Activated CD4-positive, alpha-beta T cell treated with anti-CD3 and anti-CD28 coated beads, Interleukin-2, Interleukin-4, amounts not matched to agents 100 ng/mL and 50 ng/mL, durations not matched to agents 16 hours and 8 hours (primary cell): ENCODE results near the gene CLMN.
A peak's percentile ranks its signal among the peaks of the same experiment; 100 is the strongest.
"Not testable (repeated sequence)": the region's sequence is repeated elsewhere in the genome, so short reads cannot be mapped to it uniquely, and the experiment has no call there.

Experiments
- DNase-seq: peaks from one replicate; pipeline ENCODE4 v3.0.0-alpha.2; 2020; ENCODE audit warnings: low spot score

CLMN gene

DNA sequence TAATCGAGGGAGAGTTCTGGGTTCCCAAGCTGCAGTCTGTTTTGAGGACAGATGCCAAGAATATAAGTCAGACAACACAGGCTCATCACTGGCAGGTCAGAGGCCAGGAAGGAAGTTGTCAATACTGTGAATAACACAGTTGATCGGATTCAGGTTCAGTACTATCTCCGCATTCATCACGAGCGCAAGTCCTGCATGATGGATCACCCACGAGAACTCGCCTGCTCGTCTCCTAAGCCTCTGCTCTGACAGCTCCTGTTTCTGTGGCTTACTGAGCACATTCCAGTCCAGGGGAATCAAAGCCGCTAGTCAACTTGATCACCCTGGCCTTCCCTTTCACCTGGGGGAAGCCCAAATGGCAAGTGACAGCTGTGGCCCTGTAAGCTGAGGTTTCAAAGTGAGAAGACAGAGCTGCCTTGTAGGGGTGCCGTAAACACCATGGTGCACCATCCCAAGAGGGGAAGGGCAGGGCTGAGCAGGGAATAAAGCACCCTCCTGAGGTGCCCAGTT lies 102.3 kb downstream of the CLMN start:
- DNase-seq = no peak

DNA sequence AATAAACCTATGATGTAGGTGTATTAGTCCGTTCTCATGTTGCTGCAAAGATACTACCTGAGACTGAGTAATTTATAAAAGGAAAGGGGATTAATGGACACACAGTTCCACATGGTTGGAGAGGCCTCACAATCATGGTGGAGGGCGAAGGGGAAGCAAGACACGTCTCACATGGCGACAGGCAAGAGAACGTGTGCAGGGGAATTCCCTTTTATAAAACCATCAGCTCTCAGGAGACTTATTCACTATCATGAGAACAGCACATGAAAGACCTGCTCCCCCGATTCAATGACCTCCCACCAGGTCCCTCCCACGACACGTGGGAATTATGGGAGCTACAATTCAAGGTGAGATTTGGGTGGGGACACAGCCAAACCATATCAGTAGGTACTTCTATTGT lies 103.7 kb downstream of the CLMN start:
- no peak for DNase-seq

DNA sequence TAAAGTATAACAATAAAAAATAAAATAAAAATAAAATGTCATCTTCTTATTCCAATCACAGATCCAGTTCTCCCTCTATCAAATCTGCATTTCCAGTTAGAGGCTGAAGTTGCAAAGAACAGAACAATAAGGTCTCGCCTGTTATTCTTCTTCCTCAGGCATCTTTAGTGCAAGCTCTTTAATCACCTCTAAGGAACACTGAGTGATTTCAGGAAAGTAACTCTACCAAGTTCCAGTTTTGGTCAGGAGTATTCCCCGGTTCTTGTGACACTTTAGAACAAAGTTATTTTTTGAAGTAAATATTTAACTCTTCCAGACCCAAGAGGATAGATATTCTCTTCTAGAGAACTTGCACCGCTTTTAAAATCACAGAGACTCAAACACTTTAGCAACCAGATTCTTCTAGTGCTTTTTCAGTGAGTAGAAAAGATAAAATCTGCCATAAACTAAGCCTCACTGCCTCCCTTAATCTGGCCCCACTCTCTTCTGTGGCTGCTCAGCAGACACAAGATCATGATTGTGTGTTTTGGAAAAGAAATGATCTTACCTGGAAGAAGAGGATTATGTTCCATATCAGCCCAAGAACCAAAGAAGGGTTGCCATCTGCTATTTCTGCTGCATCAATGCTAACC lies 104.5 kb downstream of the CLMN start:
- no peak for DNase-seq

DNA sequence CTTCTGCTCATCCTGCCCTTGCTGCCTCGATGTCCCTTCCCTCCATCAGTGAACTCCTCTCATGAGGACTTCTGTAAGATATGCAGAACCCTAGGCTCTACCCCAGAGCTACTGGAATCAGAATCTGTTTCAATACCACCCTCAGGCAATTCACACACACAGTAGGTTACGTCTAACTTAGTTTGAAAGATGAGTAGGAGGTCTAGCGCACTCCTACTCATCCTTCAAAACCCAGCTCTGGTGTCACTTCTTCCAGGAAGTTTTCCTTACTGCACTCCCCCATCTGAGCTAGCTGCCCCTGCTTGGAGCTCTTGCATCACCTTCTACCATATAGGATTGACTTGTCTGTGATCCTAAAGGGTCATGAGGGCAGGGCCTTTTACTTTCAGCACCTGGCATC lies 105.9 kb downstream of the CLMN start:
- no peak for DNase-seq

DNA sequence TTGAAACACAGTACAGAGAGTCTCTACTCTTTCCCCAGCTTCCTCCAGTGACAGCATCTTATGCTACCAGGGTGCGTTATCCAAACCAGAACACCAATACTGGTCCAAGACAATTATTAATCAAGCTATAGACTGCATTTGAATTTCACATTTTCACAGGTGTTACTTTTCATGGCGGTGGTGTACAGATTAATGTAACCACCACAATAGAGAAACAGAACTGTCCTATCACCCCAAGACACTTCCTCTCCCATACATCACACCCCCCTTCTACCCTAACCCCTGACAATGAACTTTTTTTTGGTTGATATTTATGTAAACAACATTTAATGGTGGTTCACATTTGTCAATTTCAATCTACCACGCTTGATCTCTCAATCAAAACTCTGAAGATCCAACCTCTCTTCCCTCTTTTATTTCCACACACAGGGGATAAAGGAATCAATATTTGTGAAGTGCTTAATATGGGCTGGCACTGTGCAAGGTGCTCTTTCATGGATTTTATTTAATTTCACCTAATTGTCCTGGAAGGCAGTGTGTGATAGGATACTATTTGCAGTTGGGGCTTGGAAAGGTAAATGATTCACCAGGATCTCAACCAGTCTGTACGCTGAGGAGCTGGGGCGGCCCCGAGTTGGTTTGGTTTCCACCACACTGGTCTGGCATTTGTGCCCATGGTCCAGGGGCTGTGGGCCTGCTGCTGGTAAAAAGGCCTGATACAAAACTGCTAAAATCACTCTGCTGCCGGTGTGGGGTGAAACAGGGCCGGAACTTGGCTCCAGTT lies 107.8 kb downstream of the CLMN start:
- DNase-seq = no peak

DNA sequence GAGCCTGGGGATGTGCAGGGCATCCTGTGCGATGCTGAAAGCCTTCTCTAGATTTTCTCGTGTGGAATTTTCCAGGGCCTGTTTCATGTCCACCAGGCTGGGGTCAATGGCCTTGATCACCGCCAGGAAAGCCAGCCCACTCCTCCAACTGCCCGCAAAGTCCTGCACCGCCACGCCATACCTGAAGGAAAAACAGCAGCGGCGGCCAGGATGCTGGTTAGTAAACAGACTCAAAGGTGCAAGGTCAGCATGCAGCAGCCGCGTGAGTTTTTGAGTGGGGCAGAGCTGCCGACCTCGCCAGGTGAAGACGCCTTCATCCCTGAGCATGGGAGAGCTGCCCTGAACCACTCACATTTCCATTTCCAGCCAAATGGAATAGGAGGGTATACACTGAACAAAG lies 109.0 kb downstream of the CLMN start:
- DNase-seq = no peak

DNA sequence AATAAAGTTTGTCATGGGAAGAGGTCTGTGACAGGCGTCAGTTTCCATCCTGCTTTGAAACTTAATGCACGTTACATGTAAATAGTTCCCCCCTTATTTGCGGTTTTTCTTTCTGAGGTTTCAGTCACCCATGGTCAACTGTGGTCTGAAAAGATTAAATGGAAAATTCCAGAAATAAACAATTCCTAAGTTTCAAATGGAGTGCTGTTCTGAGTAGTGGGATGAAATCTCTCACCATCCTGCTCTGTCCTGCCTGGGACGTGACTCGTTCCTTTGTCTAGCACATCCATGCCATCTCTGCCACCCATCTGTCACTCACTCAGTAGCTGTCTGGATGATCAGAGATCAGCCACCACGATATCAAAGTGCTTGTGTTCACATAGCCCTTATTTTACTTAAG lies 111.1 kb downstream of the CLMN start:
- no peak for DNase-seq

DNA sequence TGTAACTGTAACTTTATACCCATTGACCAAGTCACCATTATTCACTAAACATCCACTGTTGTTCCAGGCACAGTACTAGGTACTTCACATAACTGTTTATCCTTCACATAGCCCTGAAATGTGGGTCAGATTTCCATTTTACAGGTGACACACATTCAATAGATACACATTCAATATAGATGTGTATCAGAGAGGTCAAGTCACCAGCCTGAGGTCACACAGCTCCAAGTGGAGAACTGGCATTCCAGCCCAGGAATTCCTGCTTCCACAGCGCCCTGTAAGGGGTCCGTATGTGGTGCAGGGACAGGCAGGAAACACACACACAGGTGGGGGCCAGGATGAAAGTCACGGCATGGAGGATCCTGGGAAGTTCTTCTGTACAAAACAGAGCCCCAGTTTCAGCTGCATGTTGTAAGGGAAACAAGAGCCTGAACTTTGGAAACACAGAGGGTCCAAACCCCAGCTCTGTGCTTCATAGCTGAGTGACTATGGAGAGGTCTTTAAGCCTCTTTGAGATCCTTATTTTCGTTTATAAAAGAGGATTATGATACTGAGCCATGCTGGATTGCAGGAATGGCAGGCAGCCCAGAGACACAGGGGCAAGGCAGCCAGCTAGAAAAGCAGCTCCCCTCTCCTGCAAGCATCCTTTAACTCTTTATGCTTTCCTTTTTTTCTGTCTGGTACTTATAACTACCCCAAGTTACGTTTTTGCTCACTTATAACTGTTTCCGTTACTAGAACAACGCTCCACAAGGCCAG lies 112.1 kb downstream of the CLMN start:
- DNase-seq = no peak

DNA sequence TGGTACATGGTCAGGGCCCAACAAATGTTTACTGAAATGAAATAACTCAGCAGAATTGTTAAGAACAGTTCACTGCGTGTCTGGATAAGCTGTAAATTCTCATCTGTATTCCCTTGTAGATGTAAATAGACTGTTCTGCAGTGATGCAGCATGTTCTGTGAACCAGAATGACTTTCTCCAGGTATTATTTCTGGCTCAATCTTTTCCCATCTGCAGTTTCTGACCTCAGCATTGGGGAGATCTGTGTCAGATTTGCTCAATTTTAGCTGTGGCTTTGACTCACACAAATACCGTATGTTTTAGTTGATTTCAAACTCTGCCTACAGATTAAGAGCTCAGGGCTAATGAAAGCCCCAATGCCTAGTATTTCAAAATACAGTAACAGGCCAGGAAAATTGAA lies 113.2 kb downstream of the CLMN start:
- no peak for DNase-seq

DNA sequence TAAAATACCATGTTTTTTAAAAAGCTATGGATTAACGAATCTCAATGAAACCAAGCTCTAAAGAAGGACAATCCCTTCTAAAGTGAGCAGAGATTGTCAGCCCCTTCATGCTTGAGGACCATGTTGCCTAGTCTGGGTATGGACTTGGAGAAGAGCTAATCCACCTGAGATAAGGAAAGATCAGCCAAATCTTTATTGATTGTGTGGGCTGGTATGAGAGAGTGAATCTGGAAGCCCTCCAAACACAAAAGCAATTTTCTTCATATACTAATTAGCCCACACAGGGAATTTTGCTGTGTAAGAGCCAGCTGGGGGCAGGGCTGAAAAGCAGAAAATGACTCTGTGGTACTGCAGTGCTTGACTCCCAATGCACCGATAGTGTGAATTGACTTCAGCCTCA lies 115.0 kb downstream of the CLMN start:
- no peak for DNase-seq

DNA sequence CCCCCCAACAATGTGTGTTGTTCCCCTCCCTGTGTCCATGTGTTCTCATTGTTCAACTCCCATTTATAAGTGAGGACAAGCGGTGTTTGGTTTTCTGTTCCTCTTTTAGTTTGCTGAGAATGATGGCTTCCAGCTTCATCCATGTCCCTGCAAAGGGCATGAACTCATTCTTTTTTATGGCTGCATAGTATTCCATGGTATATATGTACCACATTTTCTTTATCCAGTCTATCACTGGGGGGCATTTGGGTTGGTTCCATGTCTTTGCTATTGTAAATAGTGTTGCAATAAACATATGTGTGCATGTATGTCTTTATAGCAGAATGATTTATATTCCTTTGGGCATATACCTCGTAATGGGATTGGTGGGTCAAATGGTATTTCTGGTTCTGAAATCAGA lies 118.0 kb downstream of the CLMN start:
- not testable (repeated sequence) for DNase-seq

DNA sequence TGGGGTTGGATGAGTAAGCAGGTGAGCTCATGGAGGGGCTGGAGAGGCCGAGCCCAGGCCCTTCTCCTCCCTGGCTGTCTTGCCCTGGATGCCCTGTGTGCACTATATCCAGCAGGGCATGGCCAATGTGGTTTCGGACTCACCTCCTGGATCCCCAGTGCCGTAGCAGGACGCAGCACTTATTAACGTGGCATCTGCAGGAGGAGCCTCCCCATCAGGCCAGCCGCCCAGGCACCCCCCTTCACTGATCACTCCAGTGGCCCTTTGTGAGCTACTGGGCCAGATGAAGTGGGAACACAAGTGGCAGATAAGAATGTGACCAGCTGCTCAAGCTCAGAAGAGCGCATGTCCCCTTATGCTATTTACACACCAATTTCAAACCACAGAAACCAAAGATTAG lies 119.3 kb downstream of the CLMN start:
- DNase-seq = no peak

DNA sequence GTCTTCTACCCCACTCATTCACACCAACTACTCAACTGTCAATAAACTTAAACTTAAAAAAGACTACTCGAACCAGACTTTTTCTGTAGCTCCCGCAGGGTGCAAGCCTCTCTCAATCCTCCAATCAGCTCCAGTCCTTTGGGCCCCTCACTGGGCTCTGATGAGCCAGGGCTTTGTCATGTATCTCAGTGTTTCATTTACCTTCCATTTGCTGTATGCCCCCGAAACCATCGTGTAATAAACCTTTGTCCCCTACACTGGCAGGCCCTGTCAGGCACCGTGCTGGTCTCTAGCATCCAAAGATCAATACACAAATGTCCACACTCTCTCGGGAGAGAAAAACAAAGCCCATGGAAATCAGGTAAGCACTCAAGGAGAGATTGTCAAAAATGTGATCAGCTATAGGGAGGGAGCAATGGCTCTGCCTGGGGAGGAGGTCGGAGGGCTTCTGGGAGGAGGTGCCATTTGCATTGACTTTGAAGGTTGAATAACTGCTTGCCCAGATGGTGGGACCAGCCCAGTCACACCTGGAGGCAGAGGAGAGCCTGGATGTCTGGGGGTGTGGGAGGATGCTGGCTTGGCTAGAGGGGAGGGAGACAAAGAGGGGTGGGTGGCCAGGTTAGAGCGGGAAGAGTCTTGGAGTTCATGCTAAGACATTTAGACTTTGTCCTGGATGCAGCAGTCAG lies 120.3 kb downstream of the CLMN start:
- DNase-seq = no peak

DNA sequence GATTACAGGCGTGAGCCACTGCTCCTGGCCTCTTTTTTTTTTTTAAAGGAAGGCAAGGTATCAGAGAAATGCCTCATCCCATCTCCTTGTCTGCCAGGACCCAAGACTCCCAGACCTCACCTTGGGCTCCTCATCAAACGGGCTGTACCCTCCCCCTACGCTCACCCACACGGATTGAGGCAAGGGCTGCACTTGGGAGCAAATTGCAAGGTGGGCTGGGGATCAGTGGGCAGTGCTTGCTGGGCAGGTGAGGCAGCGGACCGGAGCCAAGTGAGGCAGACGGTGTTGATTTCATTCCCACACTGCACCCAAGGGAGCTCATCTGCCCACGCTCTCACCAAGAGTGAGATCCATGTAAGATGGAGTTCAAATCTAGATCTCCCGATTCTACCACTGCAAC lies 121.4 kb downstream of the CLMN start:
- DNase-seq = no peak

DNA sequence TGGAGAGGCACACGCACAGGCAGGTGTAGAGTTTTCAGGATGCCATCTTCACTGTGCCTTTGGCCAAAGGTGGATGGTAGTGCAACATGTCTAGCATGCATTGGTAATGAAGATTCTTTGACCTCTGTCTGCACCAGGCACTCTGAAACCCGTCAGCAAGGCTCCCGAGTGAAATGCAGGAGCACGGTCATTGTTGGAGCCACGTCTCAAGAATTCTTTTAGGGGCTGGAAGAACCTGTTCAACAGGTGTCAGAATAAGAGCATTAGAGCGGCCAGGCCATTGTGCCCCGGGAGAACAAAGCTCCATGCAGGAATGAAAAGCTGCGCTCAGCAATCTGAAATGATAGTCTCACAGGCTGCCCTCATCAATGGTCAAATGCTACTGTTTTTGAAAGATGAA lies 122.2 kb downstream of the CLMN start:
- DNase-seq = no peak

DNA sequence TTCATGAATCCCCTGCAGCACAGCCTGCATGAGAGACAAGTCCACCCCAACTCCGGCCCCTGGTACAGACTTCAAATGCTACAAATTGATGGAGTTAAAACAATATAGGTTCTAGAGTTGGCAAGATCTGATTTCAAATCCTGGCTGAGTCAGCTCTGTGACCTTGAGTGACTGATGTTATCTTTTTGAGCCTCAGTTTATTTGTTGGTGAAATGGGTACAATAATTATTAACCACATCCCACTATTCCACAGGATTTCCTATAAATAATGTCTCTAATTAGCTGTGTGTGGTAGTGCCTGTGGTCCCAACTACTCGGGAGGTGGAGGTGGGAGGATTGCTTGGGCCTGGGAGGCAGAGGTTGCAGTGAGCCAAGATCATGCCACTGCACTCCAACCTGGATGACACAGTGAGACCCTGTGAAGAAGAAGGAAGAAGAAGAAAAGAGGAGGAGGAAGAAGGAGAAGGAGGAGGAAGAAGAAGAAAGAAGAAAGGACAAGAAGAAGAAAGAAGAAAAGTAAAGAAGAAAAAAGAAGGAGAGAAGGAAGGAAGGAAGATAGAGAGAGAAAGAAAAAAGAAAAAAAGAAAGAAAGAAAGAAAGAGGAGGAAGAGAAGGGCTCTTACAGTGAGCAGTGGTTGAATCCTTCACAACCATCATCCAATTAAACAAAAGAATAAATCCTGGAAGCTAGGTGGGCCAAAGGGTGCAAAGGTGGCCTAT lies 122.7 kb downstream of the CLMN start:
- no peak for DNase-seq

DNA sequence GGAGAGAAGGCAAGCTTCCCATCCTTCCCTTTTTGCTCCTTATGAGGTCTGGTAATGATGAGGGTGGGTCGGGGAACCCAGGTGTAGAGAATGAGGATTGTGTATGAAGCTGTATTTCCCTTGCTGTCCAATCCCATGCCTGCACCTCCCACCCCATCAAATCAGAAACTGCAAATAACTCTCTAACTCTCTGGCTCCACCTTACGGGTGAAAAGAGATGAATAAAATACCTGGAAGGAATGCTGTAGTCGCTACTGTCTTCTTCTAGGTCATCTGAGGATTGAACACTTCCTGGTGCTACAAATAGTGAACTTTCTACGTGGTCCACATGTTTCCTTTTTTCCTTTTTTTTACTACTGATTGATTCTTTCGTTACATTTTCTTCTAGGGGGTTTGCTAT lies 123.4 kb downstream of the CLMN start:
- peak; percentile 20 for DNase-seq

DNA sequence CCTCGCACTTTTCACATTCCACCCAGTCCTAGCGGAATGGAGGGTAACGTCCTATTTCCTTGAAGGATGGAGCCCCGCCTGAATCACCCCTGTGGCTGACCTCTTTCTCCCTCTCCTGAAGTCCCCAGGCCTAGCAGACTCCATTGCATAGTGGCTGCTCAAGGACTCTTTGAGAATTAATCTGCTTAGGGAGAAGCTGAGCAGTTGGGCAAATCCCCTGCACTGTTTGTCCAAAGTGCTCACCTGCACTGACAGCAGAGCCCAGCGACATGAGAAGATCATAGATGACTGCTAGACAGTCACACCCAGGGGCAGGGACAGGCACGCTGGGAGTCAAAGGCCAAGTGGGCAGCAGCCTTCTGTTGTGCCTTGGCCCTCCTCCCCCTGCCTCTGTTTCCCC lies 124.7 kb downstream of the CLMN start:
- no peak for DNase-seq

DNA sequence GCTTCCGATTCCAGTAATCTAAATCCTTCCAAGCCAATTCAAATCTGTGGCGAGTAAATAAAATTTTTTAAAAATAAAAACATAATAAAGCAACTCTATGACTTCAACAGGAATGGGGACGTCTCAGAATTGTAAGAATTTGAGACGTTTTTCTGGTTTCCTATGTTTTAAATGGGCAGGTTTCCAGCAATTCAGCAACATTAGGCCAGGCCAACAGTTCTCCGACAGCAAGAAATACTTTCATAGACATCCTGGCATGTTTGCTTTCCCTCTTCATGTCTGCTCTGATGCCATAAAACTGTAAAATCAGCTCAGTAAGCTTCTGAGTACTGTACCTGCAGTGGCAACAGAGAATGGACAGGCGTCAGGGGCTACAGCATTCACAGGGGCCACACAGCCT lies 126.6 kb downstream of the CLMN start:
- no peak for DNase-seq

DNA sequence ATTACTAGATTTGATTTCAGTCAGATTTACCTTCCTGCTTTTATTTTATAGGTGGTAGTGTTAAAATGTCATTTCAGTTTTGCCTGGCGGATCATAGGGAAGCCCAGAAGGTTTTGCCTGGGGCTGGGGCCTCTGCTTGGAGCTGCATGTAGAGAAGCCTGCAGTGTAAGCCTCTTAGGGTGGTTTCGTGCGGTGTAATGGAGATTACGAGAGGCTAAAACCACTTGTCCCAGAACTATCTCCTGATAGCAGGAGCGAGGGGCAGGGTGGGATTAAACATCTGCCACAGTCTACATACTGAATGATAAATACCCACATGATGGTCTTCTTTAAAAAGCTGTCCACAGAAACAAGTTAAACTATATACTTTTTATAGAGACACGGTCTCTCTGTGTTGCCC lies 127.4 kb downstream of the CLMN start:
- no peak for DNase-seq

DNA sequence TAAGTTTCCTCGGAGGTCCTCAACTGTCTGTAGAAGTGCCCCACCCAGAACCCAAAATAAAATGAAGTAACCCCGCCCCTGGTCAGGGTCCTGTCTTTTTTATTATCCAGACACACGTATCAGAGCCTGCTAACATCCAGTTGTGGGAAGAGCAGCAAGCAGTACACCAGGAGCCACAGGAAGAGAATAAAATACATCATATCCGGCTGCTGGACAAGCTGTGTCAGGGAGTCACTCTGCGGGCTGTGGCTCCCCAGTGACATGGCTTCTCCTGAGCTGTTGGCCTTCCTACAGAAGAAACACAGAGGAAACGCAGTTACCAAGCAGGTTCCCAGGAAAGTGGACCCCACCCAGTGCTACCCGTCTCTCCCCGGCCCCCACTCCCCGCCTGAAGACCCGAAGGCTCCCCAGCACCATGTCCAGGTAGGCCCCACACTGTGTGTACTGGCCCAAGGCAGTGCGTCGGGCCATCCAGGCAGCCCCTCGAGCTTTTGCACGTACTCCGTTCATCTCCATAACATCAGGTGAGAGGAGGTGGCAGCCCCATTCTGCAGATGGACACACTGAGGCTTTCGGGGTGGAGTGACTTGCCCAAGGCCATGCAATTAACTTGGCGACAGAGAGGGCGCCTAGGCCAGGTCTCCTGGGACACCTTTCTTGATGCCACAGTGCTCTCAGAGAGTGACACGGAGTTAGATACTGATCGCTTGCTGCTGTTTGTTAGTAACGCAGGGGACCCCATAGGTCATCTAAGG lies 128.1 kb downstream of the CLMN start:
- no peak for DNase-seq
